ENCODE data around the gene RBKS. TPM values are rescaled to one million over a fixed set of nuclear protein-coding genes. Genes with fewer than 3 reads are reported as not detected.

Gene RBKS
- total and polyA plus RNA-seq, 2 of the 13 experiments (the other 11 are each of a cell fraction or from before 2014, with no cell fraction given), result 7.7 to 8.3 TPM

DNA sequence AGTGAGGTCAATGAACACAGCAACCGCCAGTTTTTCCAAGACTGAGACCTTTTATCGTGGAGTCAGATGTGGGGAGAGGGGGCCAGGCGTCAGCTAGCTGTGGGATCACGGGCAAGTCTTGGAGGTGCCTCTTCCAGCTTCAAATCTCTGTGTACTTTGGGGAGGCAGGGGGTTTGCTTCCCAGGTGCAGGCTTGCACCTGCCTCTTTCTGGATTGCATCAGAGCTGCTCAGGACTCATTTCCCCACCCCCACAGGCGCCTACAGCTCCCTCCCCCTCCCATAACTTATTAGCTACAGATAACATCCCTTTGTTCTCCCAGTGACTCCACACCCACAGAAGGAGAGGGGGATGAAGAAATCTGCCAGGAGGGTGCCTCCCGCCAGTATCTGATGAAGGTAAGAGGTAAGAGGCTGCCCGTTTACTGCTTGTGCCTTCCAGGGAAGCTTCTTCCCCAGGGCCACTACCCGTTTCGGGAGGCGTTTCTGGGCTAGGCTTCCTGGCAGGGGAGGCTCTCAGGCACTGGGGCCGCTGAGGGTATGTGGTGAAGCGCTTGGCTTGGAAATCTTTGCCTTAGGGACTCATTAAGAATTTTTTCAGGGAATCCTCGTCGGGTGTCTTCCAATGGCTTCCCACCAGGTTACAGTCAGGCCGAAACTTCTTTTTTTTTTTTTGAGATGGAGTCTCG lies 137.5 kb downstream of the RBKS start (continued):
- TF ChIP-seq, protein P1, sequence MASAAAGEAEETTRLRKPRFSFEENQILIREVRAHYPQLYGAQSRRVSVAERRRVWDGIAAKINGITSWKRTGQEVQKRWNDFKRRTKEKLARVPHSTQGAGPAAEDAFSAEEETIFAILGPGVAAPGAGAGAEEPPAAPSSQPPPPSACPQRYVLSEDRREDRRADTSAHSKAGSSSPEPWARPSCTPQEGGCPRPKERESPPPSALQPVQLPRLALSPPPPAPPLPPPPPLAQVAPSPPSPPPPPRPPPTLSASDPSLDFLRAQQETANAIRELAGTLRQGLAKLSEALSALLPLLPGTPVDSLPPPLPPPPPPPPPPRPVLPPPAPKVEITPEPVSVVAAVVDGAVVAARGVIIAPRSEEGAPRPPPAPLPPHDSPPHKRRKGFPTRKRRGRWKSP (CRISPR knock-in tag; IDR thresholded peaks at IDR 0.05), result 0 out of 2 replicates have a peak, but pooled peaks have one; percentile 8
- TF ChIP-seq ZNF678 (CRISPR knock-in tag; IDR thresholded peaks at IDR 0.05) (no peak), ZKSCAN1 (IDR thresholded peaks at IDR 0.05; ENCODE audit: low read length) (no peak), HNF4G (IDR thresholded peaks at IDR 0.05; ENCODE audit: borderline replicate concordance, low read depth, low read length) (0 out of 2 replicates have a peak, but pooled peaks have one; percentile 9), HNF4G (CRISPR knock-in tag; IDR thresholded peaks at IDR 0.05; ENCODE audit: borderline replicate concordance, low read depth) (no peak), CENPX (CRISPR knock-in tag; IDR thresholded peaks at IDR 0.05) (no peak), NFYB (CRISPR knock-in tag; IDR thresholded peaks at IDR 0.05) (no peak), ZSCAN30 (CRISPR knock-in tag; IDR thresholded peaks at IDR 0.05) (no peak), FOXP1 (IDR thresholded peaks at IDR 0.05) (no peak), FOXP1 (CRISPR knock-in tag; IDR thresholded peaks at IDR 0.05) (peak; percentile 16; the same call in 1 of the 2 replicates), ZNF761 (CRISPR knock-in tag; conservative IDR thresholded peaks at IDR 0.05) (peak; percentile 89), RBM22 (optimal IDR thresholded peaks at IDR 0.05; ENCODE audit: low read length) (no peak), TP53 (CRISPR knock-in tag; conservative IDR thresholded peaks at IDR 0.05) (no peak), ZNF354B (CRISPR knock-in tag; IDR thresholded peaks at IDR 0.05) (no peak), FOSL1 (CRISPR knock-in tag; IDR thresholded peaks at IDR 0.05; ENCODE audit: borderline replicate concordance) (no peak)
- TF ChIP-seq, protein P2, sequence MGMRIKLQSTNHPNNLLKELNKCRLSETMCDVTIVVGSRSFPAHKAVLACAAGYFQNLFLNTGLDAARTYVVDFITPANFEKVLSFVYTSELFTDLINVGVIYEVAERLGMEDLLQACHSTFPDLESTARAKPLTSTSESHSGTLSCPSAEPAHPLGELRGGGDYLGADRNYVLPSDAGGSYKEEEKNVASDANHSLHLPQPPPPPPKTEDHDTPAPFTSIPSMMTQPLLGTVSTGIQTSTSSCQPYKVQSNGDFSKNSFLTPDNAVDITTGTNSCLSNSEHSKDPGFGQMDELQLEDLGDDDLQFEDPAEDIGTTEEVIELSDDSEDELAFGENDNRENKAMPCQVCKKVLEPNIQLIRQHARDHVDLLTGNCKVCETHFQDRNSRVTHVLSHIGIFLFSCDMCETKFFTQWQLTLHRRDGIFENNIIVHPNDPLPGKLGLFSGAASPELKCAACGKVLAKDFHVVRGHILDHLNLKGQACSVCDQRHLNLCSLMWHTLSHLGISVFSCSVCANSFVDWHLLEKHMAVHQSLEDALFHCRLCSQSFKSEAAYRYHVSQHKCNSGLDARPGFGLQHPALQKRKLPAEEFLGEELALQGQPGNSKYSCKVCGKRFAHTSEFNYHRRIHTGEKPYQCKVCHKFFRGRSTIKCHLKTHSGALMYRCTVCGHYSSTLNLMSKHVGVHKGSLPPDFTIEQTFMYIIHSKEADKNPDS (CRISPR knock-in tag; IDR thresholded peaks at IDR 0.05), result no peak
- TF ChIP-seq, protein P3, sequence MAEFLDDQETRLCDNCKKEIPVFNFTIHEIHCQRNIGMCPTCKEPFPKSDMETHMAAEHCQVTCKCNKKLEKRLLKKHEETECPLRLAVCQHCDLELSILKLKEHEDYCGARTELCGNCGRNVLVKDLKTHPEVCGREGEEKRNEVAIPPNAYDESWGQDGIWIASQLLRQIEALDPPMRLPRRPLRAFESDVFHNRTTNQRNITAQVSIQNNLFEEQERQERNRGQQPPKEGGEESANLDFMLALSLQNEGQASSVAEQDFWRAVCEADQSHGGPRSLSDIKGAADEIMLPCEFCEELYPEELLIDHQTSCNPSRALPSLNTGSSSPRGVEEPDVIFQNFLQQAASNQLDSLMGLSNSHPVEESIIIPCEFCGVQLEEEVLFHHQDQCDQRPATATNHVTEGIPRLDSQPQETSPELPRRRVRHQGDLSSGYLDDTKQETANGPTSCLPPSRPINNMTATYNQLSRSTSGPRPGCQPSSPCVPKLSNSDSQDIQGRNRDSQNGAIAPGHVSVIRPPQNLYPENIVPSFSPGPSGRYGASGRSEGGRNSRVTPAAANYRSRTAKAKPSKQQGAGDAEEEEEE (CRISPR knock-in tag; IDR thresholded peaks at IDR 0.05; ENCODE audit: borderline replicate concordance), result no peak
- TF ChIP-seq, protein P4, sequence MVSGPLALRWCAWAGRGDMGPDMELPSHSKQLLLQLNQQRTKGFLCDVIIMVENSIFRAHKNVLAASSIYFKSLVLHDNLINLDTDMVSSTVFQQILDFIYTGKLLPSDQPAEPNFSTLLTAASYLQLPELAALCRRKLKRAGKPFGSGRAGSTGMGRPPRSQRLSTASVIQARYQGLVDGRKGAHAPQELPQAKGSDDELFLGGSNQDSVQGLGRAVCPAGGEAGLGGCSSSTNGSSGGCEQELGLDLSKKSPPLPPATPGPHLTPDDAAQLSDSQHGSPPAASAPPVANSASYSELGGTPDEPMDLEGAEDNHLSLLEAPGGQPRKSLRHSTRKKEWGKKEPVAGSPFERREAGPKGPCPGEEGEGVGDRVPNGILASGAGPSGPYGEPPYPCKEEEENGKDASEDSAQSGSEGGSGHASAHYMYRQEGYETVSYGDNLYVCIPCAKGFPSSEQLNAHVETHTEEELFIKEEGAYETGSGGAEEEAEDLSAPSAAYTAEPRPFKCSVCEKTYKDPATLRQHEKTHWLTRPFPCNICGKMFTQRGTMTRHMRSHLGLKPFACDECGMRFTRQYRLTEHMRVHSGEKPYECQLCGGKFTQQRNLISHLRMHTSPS (CRISPR knock-in tag; IDR thresholded peaks at IDR 0.05; ENCODE audit: low read depth), result peak; percentile 1; the same call in 1 of the 2 replicates
- TF ChIP-seq, protein P5, sequence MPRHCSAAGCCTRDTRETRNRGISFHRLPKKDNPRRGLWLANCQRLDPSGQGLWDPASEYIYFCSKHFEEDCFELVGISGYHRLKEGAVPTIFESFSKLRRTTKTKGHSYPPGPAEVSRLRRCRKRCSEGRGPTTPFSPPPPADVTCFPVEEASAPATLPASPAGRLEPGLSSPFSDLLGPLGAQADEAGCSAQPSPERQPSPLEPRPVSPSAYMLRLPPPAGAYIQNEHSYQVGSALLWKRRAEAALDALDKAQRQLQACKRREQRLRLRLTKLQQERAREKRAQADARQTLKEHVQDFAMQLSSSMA (CRISPR knock-in tag; IDR thresholded peaks at IDR 0.05), result peak; percentile 16
- TF ChIP-seq, protein P6, sequence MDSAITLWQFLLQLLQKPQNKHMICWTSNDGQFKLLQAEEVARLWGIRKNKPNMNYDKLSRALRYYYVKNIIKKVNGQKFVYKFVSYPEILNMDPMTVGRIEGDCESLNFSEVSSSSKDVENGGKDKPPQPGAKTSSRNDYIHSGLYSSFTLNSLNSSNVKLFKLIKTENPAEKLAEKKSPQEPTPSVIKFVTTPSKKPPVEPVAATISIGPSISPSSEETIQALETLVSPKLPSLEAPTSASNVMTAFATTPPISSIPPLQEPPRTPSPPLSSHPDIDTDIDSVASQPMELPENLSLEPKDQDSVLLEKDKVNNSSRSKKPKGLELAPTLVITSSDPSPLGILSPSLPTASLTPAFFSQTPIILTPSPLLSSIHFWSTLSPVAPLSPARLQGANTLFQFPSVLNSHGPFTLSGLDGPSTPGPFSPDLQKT (CRISPR knock-in tag; IDR thresholded peaks at IDR 0.05; ENCODE audit: borderline replicate concordance), result no peak
- TF ChIP-seq, protein P7, sequence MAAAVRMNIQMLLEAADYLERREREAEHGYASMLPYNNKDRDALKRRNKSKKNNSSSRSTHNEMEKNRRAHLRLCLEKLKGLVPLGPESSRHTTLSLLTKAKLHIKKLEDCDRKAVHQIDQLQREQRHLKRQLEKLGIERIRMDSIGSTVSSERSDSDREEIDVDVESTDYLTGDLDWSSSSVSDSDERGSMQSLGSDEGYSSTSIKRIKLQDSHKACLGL (CRISPR knock-in tag; IDR thresholded peaks at IDR 0.05), result no peak

All from HepG2 (cell line).